Endothelial cell of hepatic sinusoid (primary cell): ENCODE data around the gene DCP2.

Source experiments
- in situ Hi-C: cut with HindIII; loops from 2 replicates; pipeline ENCODE4 v1.10.0; 2017; ENCODE audit warnings: low sequenced_read_pairs

DCP2 gene

DNA sequence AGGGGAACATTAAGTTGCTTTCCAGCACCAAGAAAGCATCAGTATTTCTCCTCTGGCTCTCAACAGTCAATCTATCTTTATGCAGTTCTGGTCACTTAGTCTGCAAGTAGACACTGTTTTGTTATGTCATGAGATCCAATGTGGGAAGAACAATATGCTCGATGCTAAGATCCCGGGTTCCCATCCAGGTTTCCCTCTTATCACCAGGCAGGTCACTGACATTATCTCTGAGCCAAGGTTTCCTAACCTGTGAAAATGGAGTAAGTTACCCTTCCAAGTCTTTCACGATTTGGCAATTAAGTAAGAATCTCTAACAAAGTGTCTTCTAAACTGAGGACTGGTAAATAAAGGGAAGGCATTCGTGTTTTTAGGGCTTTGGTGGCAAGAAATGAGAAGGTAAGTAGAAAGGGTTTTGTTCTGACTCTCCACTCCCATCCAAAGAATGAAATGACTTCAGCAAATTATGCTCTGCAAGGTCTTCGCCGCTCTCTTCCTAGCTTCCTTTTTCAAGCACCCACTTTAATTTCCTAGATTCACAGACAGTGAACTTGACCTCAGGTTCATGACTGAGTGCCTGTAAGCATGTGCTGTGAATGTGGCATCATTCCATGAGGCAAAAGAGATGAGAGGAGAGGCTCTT is 86.4 kb downstream of the DCP2 start:
- in situ Hi-C loops, result no loop called here

- in situ Hi-C loops, result no loop called here
Measured at GRCh38 chr5:113063927-113064326, 87.3 kb downstream of the DCP2 start.

- in situ Hi-C loops, result no loop called here
Measured at GRCh38 chr5:113064806-113065205, 88.2 kb downstream of the DCP2 start.

DNA sequence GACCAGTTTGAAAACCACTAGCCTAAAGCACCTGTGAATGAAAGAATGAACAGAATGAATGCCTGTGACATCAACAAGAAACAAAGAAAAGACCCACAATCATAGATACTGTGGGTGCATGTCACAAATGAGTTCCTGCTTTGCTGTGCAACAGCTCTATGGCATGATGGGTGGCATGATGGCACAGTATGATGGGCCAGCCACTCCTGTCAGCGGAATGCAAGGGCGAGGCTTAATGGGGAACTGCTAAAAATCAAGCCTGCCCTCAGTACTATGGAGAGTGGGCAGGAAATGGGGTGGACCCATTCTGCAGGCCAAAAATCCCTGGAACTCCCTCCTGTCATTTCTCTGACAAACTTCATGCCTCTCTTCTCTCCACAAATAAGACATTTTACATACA is 89.0 kb downstream of the DCP2 start:
- in situ Hi-C loops, result no loop called here

GRCh38 chr5:113067635-113068344 is 91.2 kb downstream of the DCP2 start:
- in situ Hi-C loops, result no loop called here

DNA sequence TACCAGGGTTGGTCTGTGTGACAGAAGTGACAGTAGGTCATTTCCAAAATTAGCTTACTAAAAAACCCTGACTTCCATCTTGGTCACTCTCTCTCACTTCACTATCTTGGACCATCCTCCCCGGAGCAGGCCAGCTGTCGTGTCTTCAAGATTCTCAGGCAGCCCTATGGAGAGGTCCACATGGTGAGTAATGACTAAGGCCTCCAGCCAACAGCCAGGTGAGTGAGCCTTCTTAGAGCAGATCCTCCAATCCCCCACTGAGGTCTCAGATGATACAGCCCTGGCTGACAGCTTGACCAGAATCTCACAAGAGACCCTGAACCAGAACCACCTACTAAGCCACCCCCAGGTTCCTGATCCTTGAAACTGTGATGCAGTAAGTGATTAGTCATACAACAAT is 92.0 kb downstream of the DCP2 start:
- in situ Hi-C loops, result no loop called here
